ENCODE results near the gene DES. TPM values are rescaled to one million over a fixed set of nuclear protein-coding genes. Genes with fewer than 3 reads are reported as not detected.
A peak's percentile ranks its signal among the peaks of the same experiment; 100 is the strongest.

The DES gene
- total and polyA plus RNA-seq, 2 of the 13 experiments (the other 11 are each of a cell fraction or from before 2014, with no cell fraction given): not detected

DNA sequence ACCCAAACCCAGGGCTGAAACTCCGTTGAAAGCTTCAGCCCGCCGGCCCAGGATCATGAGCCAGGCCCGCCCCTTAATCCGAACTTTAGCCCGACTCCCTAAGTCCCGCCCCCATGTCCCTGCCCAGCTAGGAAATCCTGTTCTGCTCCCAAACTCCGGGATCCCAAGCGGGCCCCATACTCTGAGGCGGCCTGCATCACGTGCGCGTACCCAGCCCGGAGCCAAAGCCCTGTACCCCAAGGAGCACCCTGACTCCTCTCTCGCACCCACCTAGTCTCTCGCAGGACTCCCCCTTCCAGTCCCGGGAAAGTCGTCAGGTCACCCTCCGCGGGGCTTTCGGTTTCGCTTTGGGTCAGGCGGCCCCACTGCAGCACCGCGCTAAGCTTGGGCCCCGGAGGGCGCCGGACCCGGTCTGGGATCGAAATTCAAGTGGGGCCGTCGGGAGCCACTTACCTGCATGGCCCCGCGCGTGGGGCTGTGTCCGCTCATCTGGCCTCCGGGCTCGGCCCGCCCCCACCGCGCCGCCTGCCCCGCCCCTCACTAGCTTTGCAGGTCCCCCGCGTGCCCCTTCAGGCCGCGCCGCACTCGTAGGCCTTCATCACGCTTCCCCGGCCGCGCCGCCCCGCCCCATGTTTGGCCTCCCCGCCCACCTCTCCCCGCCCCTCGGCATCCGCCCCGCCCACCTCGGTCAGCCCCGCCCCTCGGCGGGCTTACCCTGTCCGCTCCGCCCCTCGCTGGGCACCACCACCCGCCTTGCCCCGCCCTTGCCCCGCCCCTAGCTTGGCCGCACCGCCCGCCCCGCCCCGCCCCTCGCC is 30.7 kb upstream of the DES start, which contains the start of gene DNPEP (continued):
- TF ChIP-seq, protein P1, sequence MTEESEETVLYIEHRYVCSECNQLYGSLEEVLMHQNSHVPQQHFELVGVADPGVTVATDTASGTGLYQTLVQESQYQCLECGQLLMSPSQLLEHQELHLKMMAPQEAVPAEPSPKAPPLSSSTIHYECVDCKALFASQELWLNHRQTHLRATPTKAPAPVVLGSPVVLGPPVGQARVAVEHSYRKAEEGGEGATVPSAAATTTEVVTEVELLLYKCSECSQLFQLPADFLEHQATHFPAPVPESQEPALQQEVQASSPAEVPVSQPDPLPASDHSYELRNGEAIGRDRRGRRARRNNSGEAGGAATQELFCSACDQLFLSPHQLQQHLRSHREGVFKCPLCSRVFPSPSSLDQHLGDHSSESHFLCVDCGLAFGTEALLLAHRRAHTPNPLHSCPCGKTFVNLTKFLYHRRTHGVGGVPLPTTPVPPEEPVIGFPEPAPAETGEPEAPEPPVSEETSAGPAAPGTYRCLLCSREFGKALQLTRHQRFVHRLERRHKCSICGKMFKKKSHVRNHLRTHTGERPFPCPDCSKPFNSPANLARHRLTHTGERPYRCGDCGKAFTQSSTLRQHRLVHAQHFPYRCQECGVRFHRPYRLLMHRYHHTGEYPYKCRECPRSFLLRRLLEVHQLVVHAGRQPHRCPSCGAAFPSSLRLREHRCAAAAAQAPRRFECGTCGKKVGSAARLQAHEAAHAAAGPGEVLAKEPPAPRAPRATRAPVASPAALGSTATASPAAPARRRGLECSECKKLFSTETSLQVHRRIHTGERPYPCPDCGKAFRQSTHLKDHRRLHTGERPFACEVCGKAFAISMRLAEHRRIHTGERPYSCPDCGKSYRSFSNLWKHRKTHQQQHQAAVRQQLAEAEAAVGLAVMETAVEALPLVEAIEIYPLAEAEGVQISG (CRISPR knock-in tag; IDR thresholded peaks at IDR 0.05): peak; percentile 77
- 0 out of 2 replicates have a peak, but pooled peaks have one; percentile 57 for TF ChIP-seq ZNF878 (CRISPR knock-in tag; IDR thresholded peaks at IDR 0.05)
- TF ChIP-seq, protein P2, sequence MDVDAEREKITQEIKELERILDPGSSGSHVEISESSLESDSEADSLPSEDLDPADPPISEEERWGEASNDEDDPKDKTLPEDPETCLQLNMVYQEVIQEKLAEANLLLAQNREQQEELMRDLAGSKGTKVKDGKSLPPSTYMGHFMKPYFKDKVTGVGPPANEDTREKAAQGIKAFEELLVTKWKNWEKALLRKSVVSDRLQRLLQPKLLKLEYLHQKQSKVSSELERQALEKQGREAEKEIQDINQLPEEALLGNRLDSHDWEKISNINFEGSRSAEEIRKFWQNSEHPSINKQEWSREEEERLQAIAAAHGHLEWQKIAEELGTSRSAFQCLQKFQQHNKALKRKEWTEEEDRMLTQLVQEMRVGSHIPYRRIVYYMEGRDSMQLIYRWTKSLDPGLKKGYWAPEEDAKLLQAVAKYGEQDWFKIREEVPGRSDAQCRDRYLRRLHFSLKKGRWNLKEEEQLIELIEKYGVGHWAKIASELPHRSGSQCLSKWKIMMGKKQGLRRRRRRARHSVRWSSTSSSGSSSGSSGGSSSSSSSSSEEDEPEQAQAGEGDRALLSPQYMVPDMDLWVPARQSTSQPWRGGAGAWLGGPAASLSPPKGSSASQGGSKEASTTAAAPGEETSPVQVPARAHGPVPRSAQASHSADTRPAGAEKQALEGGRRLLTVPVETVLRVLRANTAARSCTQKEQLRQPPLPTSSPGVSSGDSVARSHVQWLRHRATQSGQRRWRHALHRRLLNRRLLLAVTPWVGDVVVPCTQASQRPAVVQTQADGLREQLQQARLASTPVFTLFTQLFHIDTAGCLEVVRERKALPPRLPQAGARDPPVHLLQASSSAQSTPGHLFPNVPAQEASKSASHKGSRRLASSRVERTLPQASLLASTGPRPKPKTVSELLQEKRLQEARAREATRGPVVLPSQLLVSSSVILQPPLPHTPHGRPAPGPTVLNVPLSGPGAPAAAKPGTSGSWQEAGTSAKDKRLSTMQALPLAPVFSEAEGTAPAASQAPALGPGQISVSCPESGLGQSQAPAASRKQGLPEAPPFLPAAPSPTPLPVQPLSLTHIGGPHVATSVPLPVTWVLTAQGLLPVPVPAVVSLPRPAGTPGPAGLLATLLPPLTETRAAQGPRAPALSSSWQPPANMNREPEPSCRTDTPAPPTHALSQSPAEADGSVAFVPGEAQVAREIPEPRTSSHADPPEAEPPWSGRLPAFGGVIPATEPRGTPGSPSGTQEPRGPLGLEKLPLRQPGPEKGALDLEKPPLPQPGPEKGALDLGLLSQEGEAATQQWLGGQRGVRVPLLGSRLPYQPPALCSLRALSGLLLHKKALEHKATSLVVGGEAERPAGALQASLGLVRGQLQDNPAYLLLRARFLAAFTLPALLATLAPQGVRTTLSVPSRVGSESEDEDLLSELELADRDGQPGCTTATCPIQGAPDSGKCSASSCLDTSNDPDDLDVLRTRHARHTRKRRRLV (CRISPR knock-in tag; IDR thresholded peaks at IDR 0.05): peak; percentile 92; the same call in 1 of the 2 replicates
- TF ChIP-seq BORCS8-MEF2B (CRISPR knock-in tag; IDR thresholded peaks at IDR 0.05): peak; percentile 78; the same call in 1 of the 2 replicates
- TF ChIP-seq XRCC5 (optimal IDR thresholded peaks at IDR 0.05; ENCODE audit: low read length): no peak
- no peak for TF ChIP-seq SIX4 (CRISPR knock-in tag; IDR thresholded peaks at IDR 0.05)
- peak; percentile 95 for TF ChIP-seq ASH2L (IDR thresholded peaks at IDR 0.05; ENCODE audit: insufficient read length, low read depth, low read length)
- no peak for TF ChIP-seq CHD2 (IDR thresholded peaks at IDR 0.05; ENCODE audit: low read depth, low read length)
- TF ChIP-seq ZNF205 (CRISPR knock-in tag; IDR thresholded peaks at IDR 0.05): peak; percentile 58; the same call in 1 of the 2 replicates
- TF ChIP-seq, protein P3, sequence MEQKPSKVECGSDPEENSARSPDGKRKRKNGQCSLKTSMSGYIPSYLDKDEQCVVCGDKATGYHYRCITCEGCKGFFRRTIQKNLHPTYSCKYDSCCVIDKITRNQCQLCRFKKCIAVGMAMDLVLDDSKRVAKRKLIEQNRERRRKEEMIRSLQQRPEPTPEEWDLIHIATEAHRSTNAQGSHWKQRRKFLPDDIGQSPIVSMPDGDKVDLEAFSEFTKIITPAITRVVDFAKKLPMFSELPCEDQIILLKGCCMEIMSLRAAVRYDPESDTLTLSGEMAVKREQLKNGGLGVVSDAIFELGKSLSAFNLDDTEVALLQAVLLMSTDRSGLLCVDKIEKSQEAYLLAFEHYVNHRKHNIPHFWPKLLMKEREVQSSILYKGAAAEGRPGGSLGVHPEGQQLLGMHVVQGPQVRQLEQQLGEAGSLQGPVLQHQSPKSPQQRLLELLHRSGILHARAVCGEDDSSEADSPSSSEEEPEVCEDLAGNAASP (CRISPR knock-in tag; IDR thresholded peaks at IDR 0.05; ENCODE audit: borderline replicate concordance): peak; percentile 41; the same call in 1 of the 2 replicates
- TF ChIP-seq STAT5B (CRISPR knock-in tag; IDR thresholded peaks at IDR 0.05): 0 out of 2 replicates have a peak, but pooled peaks have one; percentile 24
- peak; percentile 37; the same call in 1 of the 2 replicates for TF ChIP-seq ZNF484 (CRISPR knock-in tag; IDR thresholded peaks at IDR 0.05; ENCODE audit: borderline replicate concordance, low read depth)
- TF ChIP-seq TCF12 (IDR thresholded peaks at IDR 0.05): no peak
- peak; percentile 72; the same call in 1 of the 2 replicates for TF ChIP-seq TCF12 (CRISPR knock-in tag; IDR thresholded peaks at IDR 0.05)
- 0 out of 2 replicates have a peak, but pooled peaks have one; percentile 40 for TF ChIP-seq AHR (CRISPR knock-in tag; IDR thresholded peaks at IDR 0.05)
- peak; percentile 73; the same call in 1 of the 2 replicates for TF ChIP-seq ZNF709 (CRISPR knock-in tag; IDR thresholded peaks at IDR 0.05)
- TF ChIP-seq DMAP1 (CRISPR knock-in tag; IDR thresholded peaks at IDR 0.05): peak; percentile 83
- peak; percentile 59; the same call in 1 of the 2 replicates for TF ChIP-seq RXRA (CRISPR knock-in tag; IDR thresholded peaks at IDR 0.05)
- TF ChIP-seq, protein P4, sequence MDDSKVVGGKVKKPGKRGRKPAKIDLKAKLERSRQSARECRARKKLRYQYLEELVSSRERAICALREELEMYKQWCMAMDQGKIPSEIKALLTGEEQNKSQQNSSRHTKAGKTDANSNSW (CRISPR knock-in tag; IDR thresholded peaks at IDR 0.05; ENCODE audit: borderline replicate concordance): 0 out of 2 replicates have a peak, but pooled peaks have one; percentile 62
- no peak for TF ChIP-seq ZNF30 (CRISPR knock-in tag; IDR thresholded peaks at IDR 0.05)

Data from HepG2 (cell line).